ENCODE results near the gene ESR2. TPM values are rescaled to one million over a fixed set of nuclear protein-coding genes. Genes with fewer than 3 reads are reported as not detected.
"Not testable (repeated sequence)": the region's sequence is repeated elsewhere in the genome, so short reads cannot be mapped to it uniquely, and the experiment has no call there.

Gene ESR2
- polyA plus RNA-seq, 1 donor: 0.29 TPM

- DNase-seq (ENCODE audit: low read depth): no peak
Measured at GRCh38 chr14:64198486-64198885, 95.7 kb downstream of the ESR2 start.

- DNase-seq (ENCODE audit: low read depth): no peak
Measured at GRCh38 chr14:64197996-64198395, 96.2 kb downstream of the ESR2 start.

GRCh38 chr14:64196814-64197411, 97.3 kb downstream of the ESR2 start:
- DNase-seq (ENCODE audit: low read depth): peak; percentile 17

- DNase-seq (ENCODE audit: low read depth): no peak
Measured at GRCh38 chr14:64196056-64196455, 98.1 kb downstream of the ESR2 start.

GRCh38 chr14:64195199-64195598, 99.0 kb downstream of the ESR2 start:
- no peak for DNase-seq (ENCODE audit: low read depth)

GRCh38 chr14:64194404-64194803, 99.8 kb downstream of the ESR2 start:
- DNase-seq (ENCODE audit: low read depth): no peak

- DNase-seq (ENCODE audit: low read depth): no peak
Measured at GRCh38 chr14:64193821-64194220, 100.3 kb downstream of the ESR2 start.

DNA sequence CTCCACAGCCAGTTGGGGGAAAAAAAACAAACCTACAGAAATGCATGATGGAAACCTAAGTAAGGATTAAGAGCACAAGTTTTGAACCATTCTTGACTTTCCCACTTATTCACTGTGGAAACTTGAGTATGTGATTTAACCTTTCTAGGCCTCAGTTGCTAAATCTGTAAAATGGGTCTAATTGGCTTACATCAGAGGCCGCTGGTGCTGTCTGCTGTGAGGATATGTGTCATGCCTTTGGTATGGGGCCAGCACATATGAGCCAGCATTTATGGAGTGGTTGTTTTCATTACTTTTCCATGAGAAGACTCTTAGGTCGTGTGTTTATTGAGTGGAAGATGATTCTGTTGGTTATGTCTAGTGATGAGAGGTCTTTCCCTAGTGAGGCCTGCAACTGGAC, 102.4 kb downstream of the ESR2 start:
- no peak for DNase-seq (ENCODE audit: low read depth)

- no peak for DNase-seq (ENCODE audit: low read depth)
Measured at GRCh38 chr14:64190974-64191502, 103.1 kb downstream of the ESR2 start.

GRCh38 chr14:64187331-64187730, 106.8 kb downstream of the ESR2 start:
- DNase-seq (ENCODE audit: low read depth): no peak

- no peak for DNase-seq (ENCODE audit: low read depth)
Measured at GRCh38 chr14:64186231-64187129, 107.7 kb downstream of the ESR2 start.

GRCh38 chr14:64185184-64185583, 109.0 kb downstream of the ESR2 start:
- no peak for DNase-seq (ENCODE audit: low read depth)

- DNase-seq (ENCODE audit: low read depth): no peak
Measured at GRCh38 chr14:64184103-64184729, 110.0 kb downstream of the ESR2 start.

- not testable (repeated sequence) for DNase-seq (ENCODE audit: low read depth)
Measured at GRCh38 chr14:64182908-64183307, 111.3 kb downstream of the ESR2 start.

- DNase-seq (ENCODE audit: low read depth): no peak
Measured at GRCh38 chr14:64178814-64179213, 115.4 kb downstream of the ESR2 start.

DNA sequence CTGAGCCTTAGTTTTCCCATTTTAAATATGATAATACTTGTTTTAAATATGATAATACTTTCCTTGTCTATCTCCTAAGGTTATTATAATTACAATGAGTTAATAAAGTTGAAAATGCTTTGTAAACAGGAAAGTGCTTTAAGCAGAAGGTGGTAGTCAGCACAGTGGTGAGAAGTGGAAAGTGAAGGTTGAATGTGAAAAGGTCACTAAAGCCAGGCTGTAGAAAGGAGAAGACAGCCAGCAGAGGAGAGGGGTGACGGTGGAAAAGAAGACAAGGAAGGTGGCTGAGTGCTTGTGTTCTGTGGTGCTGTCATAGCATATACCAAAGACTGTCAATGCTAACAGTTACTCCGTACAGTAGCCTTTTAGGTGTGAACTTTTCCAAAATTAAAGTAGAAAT, 117.8 kb downstream of the ESR2 start:
- DNase-seq (ENCODE audit: low read depth): no peak

- DNase-seq (ENCODE audit: low read depth): no peak
Measured at GRCh38 chr14:64174922-64175782, 119.0 kb downstream of the ESR2 start.

DNA sequence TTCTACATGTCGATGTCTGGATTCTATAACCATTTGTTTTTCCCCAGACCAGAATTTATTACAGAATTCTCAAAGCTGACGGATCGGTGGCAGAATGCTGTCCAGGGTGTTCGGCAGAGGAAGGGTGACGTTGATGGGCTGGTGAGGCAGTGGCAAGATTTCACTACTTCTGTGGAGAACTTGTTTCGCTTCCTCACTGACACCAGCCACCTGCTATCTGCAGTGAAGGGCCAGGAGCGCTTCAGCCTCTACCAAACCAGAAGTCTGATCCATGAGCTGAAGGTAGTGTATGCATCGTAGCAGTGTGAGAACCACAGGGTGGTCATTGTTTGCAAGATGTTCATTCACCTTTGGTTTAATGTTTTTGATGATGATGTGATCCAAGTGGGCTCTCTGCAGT, 124.0 kb downstream of the ESR2 start:
- DNase-seq (ENCODE audit: low read depth): no peak

DNA sequence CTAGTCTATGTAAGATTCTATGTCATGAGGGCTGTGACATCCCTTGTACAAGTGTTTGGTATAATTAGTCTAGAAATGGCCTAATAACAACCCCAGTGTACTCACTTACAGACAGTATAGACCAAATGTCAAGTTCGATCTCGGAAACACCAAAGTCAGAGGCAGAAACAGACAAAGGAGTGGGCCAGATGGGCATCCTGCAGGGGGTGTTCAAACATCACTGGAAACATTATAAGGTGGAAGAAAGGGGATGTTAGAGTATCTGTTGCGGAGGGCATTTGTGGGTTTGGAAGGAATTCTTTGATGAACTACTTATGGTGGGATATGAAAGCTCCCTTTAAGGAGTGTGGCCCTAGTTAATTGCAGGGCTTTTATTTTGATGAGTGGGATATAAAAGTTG, 134.6 kb downstream of the ESR2 start:
- no peak for DNase-seq (ENCODE audit: low read depth)

DNA sequence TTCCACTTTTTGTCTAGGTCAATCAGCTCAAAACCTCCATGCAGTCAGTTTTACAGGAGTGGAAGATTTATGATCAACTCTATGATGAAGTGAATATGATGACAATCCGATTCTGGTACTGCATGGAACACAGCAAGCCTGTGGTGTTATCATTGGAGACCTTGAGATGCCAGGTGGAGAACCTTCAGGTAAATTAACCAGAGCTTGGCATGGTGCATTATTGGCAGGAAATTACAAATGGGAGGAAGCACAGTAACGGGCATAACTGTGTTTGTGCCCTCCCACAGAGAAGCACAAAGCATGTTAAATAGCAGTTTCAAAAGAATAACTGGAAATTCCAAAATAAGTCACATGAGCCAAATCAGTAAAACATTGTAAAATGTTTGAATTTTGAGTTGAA, 135.6 kb downstream of the ESR2 start:
- no peak for DNase-seq (ENCODE audit: low read depth)

DNA sequence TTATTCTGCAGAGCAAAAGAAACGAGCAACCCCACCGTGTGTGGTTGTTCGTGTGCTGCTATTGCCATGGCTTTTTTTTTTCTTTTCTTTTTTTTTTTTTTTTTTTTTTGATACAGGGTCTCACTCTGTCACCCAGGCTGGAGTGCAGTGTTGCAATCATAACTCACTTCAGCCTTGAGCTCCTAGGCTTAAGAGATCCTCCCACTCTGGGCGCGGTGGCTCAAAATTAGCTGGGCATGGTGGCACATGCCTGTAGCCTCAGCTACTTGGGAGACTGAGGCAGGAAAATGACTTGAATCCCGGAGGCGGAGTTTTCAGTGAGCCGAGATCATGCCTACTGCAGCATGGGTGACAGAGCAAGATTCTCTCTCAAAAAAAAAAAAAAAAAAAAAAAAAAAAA, 144.2 kb downstream of the ESR2 start:
- no peak for DNase-seq (ENCODE audit: low read depth)
